Chondrocyte (in vitro differentiated cells): Measurements from ENCODE around the gene ABCA9. TPM values are rescaled to one million over a fixed set of nuclear protein-coding genes. Genes with fewer than 3 reads are reported as not detected.
A peak's percentile ranks its signal among the peaks of the same experiment; 100 is the strongest.
"Not testable (repeated sequence)": the region's sequence is repeated elsewhere in the genome, so short reads cannot be mapped to it uniquely, and the experiment has no call there.

Experiments used
- DNase-seq: peaks from one replicate; pipeline ENCODE4 v3.0.0; 2021; ENCODE audit warnings: mixed read lengths, low spot score
- H3K27ac Mint-ChIP-seq: one replicate; pipeline ENCODE4 v1.8.0; 2021; ENCODE audit warnings: mild to moderate bottlenecking, moderate library complexity, mixed read lengths; ENCODE audit not compliant: unreplicated experiment
- H3K27me3 Mint-ChIP-seq: 2 replicates; pipeline ENCODE4 v1.8.0; 2021; ENCODE audit warnings: low read depth, mixed read lengths
- H3K36me3 Mint-ChIP-seq: 2 replicates; pipeline ENCODE4 v1.8.0; 2021; ENCODE audit warnings: low read depth, mixed read lengths
- H3K4me1 Mint-ChIP-seq: 2 replicates; pipeline ENCODE4 v1.8.0; 2021; ENCODE audit warnings: low read depth, mild to moderate bottlenecking, mixed read lengths
- H3K4me3 Mint-ChIP-seq: one replicate; pipeline ENCODE4 v1.8.0; 2021; ENCODE audit warnings: mild to moderate bottlenecking, moderate library complexity, mixed read lengths; ENCODE audit not compliant: unreplicated experiment
- H3K9me3 Mint-ChIP-seq: 2 replicates; pipeline ENCODE4 v1.8.0; 2021; ENCODE audit warnings: low read depth, mixed read lengths
- total RNA-seq: library from RNA; stranded (reverse); gene quantifications from 3 replicates; pipeline ENCODE4 v1.2.1, GENCODE V29; 2021
- TF ChIP-seq, protein P1 (sequence below): fragments of 200-600 bp; sonication (generic); IDR thresholded peaks from 2 replicates; pipeline ENCODE4 v1.5.0; 2021; ENCODE audit warnings: antibody characterized with exemption, mild to moderate bottlenecking, moderate library complexity

ABCA9 gene
- total RNA-seq, 1 donor from 2014 or later, result 0.05 TPM

DNA sequence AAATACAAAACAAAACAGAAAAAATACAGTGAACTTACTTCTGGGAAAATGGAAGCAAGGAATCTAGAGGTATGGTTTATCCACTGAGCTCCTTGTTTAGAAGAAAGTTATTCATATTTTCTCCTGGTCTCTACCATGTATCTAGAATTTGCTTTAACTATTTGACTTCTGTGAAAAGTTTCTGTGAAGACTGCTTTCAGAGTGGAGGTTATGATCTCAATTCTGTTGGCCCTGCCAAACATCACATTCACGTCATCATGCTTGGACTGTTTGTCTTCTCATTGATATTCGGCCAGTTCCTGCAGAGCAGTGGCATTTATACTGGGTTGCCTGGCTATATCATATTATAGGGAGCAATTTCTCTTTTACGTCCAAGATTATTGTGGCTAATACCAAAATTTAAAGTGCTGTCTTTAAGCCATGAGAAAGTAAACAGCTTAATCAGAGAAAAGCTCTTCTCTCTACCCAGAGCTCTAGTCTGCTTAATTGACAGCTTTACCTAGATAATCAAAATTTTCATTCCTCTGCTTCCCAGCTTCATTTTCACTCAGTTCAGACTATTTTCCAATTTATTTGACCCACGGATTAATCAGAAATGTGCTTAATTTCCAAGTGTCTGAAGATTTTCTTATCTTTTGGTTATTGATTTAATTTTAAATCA is 105.4 kb downstream of the ABCA9 start, which contains the start of gene ABCA8:
Gene ABCA8 (minus strand): TSS at position 212 of the 661 bp plus-strand sequence. CDS start 13,358 bp downstream, outside the sequence.
- Mint-ChIP-seq H3K36me3 (no peaks in the 10 kb centered on the region), H3K27me3 (no peaks in the 10 kb centered on the region), H3K27ac (peak within 1 kb of the TSS; percentile 83), H3K4me3 (peak within 1 kb of the TSS; percentile 44), H3K9me3 (no peaks in the 10 kb centered on the region), H3K4me1 (peaks cover 25% of the 10 kb centered on the region)
- no peak for DNase-seq
- TF ChIP-seq, protein P1, sequence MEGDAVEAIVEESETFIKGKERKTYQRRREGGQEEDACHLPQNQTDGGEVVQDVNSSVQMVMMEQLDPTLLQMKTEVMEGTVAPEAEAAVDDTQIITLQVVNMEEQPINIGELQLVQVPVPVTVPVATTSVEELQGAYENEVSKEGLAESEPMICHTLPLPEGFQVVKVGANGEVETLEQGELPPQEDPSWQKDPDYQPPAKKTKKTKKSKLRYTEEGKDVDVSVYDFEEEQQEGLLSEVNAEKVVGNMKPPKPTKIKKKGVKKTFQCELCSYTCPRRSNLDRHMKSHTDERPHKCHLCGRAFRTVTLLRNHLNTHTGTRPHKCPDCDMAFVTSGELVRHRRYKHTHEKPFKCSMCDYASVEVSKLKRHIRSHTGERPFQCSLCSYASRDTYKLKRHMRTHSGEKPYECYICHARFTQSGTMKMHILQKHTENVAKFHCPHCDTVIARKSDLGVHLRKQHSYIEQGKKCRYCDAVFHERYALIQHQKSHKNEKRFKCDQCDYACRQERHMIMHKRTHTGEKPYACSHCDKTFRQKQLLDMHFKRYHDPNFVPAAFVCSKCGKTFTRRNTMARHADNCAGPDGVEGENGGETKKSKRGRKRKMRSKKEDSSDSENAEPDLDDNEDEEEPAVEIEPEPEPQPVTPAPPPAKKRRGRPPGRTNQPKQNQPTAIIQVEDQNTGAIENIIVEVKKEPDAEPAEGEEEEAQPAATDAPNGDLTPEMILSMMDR, result no peak

GRCh38 chr17:68954146-68954896 is 106.4 kb downstream of the ABCA9 start:
- Mint-ChIP-seq H3K27me3 (no peaks in the 10 kb centered on the region), H3K36me3 (no peaks in the 10 kb centered on the region), H3K27ac (peak overlapping the region; percentile 83), H3K4me3 (peak overlapping the region; percentile 44), H3K4me1 (peaks cover 25% of the 10 kb centered on the region), H3K9me3 (no peaks in the 10 kb centered on the region)
- DNase-seq, result no peak
- TF ChIP-seq, protein P1, result no peak

- no peaks in the 10 kb centered on the region for H3K27me3 Mint-ChIP-seq
- no peaks in the 10 kb centered on the region for H3K9me3 Mint-ChIP-seq
- H3K4me1 Mint-ChIP-seq, result peaks cover 25% of the 10 kb centered on the region
- TF ChIP-seq, protein P1, result no peak
- H3K36me3 Mint-ChIP-seq, result no peaks in the 10 kb centered on the region
- H3K4me3 Mint-ChIP-seq, result no peak overlapping the region
- no peak for DNase-seq
- H3K27ac Mint-ChIP-seq, result no peak overlapping the region
These were observed 107.3 kb downstream of the ABCA9 start for GRCh38 chr17:68953340-68953997.

- Mint-ChIP-seq H3K27ac (no peak overlapping the region), H3K4me1 (peaks cover 25% of the 10 kb centered on the region), H3K4me3 (no peak overlapping the region), H3K9me3 (peaks cover 3% of the 10 kb centered on the region), H3K36me3 (peaks cover 2% of the 10 kb centered on the region), H3K27me3 (no peaks in the 10 kb centered on the region)
- no peak for DNase-seq
- TF ChIP-seq, protein P1, result no peak
These were observed 110.0 kb downstream of the ABCA9 start for GRCh38 chr17:68950725-68951124.

DNA sequence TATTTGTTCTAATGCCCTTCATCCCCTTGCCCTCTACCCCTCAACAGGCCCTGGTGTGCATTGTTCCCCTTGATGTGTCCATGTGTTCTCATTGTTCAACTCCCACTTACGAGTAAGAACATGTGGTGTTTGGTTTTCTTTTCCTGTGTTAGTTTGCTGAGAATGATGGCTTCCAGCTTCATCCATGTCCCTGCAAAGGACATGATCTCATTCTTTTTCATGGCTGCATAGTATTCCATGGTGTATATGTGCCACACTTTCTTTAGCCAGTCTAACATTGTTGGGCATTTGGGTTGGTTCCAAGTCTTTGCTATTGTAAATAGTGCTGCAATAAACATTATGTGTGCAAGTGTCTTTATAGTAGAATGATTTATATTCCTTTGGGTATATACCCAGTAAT is 112.9 kb downstream of the ABCA9 start:
- not testable (repeated sequence) for H3K27ac Mint-ChIP-seq, H3K4me3 Mint-ChIP-seq, DNase-seq, H3K9me3 Mint-ChIP-seq, H3K36me3 Mint-ChIP-seq, H3K27me3 Mint-ChIP-seq, H3K4me1 Mint-ChIP-seq
